Ovary (tissue), 10 donors: ENCODE results near the gene LRRC46. TPM values are rescaled to one million over a fixed set of nuclear protein-coding genes. Genes with fewer than 3 reads are reported as not detected.
A peak's percentile ranks its signal among the peaks of the same experiment; 100 is the strongest.

Experiments
- DNase-seq, 5 donors: peaks; one replicate each; pipeline ENCODE4 v3.0.0-alpha.2; 2019 to 2020
- H3K27ac ChIP-seq, 2 donors: fragments of 200-600 bp; one replicate each; pipeline versions ENCODE4 v1.5.1 to v1.8.0; 2019 to 2022
- H3K27me3 ChIP-seq: fragments of 200-600 bp; one replicate; pipeline ENCODE4 v1.8.0; 2022
- H3K36me3 ChIP-seq: fragments of 200-600 bp; sonication (generic); one replicate; pipeline ENCODE4 v1.5.1; 2019
- H3K4me1 ChIP-seq: one replicate; pipeline ENCODE4 v1.8.1; 2013; ENCODE audit warnings: mild to moderate bottlenecking, moderate library complexity; ENCODE audit not compliant: insufficient read depth
- H3K4me3 ChIP-seq: fragments of 200-600 bp; sonication (generic); one replicate; pipeline ENCODE4 v1.5.1; 2017
- H3K9me3 ChIP-seq, 2 donors: fragments of 200-600 bp in 1 of 2; sonication (generic) in 1 of 2; one replicate each; pipeline versions ENCODE4 v1.5.1 to v1.8.1; 2013 to 2019; ENCODE audit warnings: mild to moderate bottlenecking in 1 of 2, moderate library complexity in 1 of 2
- CTCF ChIP-seq, 3 donors: fragments of 450-650 bp in 2 of 3; fragments of 200-600 bp in 1 of 3; IDR thresholded peaks; one replicate each; pipeline versions ENCODE4 v1.5.1 to v1.8.0; 2016 to 2022; ENCODE audit warnings: antibody characterized with exemption in 3 of 3, mild to moderate bottlenecking in 1 of 3
- EP300 ChIP-seq: sonication (generic); formaldehyde crosslinking; IDR thresholded peaks from one replicate; pipeline ENCODE4 v1.6.1; 2017; ENCODE audit warnings: antibody characterized with exemption
- POLR2A ChIP-seq: fragments of 450-650 bp; IDR thresholded peaks from one replicate; pipeline ENCODE4 v1.6.1; 2017; ENCODE audit warnings: antibody characterized with exemption, mild to moderate bottlenecking, moderate library complexity
- WGBS, 3 donors: extraction: QIAGEN DNeasy Blood & Tissue Kit in 1 of 3; methylation state at CpG; one replicate each; pipeline versions ENCODE4 v1.1.5 to v1.1.7; 2013 to 2017; 5-methylcytosine and 5-hydroxymethylcytosine counted together
- intact Hi-C, 4 donors: fragments of 100-400 bp; cut with DNase I; formaldehyde crosslinking; loops; one replicate each; pipeline versions ENCODE4 v1.11.0 to v1.15.1; 2022 to 2023
- long read RNA-seq, 3 donors: library from polyadenylated mRNA in 2 of 3; unstranded in 2 of 3; transcript quantifications; one replicate each; pipeline ENCODE4 v2.0.0 and lab custom pipeline, GENCODE V29; 2021 to 2026
- polyA plus RNA-seq, 2 donors: library from polyadenylated mRNA; stranded (reverse); fragments of 200-250 nt in 1 of 2; fragments of 350-450 nt in 1 of 2; fragmentation: Illumina TruSeq in 1 of 2; extraction: RNeasy Lipid Tissue Mini Kit (QIAGEN cat#74804) in 1 of 2; gene quantifications; one replicate each; pipeline ENCODE4 v1.2.3, GENCODE V29; 2013 to 2014
- total RNA-seq, 7 donors: library from RNA; depleted of rRNA in 2 of 7; stranded (reverse); fragments of >200 nt in 2 of 7; fragmentation: NEBNext Ultra II Directional in 3 of 7; extraction: Animal tissue kit (Norgen Biotek cat#: 25700) in 3 of 7; gene quantifications; one replicate each; pipeline versions ENCODE4 v1.1.0 to v1.2.4, GENCODE V29; 2016 to 2023
- donor health status: DM: no; HTN: no; CAD: no; lungs with moderate emphysema.
- donor health status: DM: no; HTN: no; CAD: no.
- donor health status: Bipolar disorder and iron deficiency.
- donor health status: DM: yes; HTN: yes; CAD: no.
- donor health status: DM: no; HTN: no; CAD: no.
- donor health status: DM: yes; HTN: yes; CAD: no.

LRRC46 gene, protein sequence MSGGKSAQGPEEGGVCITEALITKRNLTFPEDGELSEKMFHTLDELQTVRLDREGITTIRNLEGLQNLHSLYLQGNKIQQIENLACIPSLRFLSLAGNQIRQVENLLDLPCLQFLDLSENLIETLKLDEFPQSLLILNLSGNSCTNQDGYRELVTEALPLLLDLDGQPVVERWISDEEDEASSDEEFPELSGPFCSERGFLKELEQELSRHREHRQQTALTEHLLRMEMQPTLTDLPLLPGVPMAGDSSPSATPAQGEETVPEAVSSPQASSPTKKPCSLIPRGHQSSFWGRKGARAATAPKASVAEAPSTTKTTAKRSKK
- total RNA-seq = 10 to 100 TPM in 1 of 7 donors, 1 to 10 TPM in 3, under 1 TPM in 3; 0.35 to 17.1 (median 1.2) TPM
- polyA plus RNA-seq = 1 to 10 TPM in 1 of 2 donors, under 1 TPM in 1; 0.31 to 1.6 TPM
- long read RNA-seq, donor 1 = 0 reads
- long read RNA-seq, donor 2, partial matches to known transcripts = 5 of 12 reads
- long read RNA-seq, donor 2, other reads (novel, unspliced or antisense) = 5 of 12 reads
- long read RNA-seq, donor 3, partial matches to known transcripts = 0 of 3 reads
- long read RNA-seq, donor 3, other reads (novel, unspliced or antisense) = 2 of 3 reads

GRCh38 chr17:47831003-47831933 is at the start of gene LRRC46, which contains the start of gene MRPL10:
TSS of gene LRRC46 (plus strand) at chr17:47831670. CDS start at chr17:47831990, 320 bp downstream.
TSS of gene MRPL10 (minus strand) at chr17:47831541. CDS start at chr17:47831511, 30 bp downstream.
- intact Hi-C loops = no loop called here
- peak; percentile 94 to 97 (median 95) for DNase-seq
- TF ChIP-seq POLR2A (peak; percentile 88), EP300 (no peak), CTCF (IDR thresholded peaks at IDR 0.05) (no peak)
- Histone ChIP-seq H3K9me3 (no peaks in the 10 kb centered on the region), H3K27me3 (no peaks in the 10 kb centered on the region), H3K4me1 (peaks cover 4% of the 10 kb centered on the region), H3K27ac (no peak within 1 kb of the TSS), H3K36me3 (no peaks in the 10 kb centered on the region), H3K4me3 (peak within 1 kb of the TSS; percentile 52)
- 0% methylated on average over 42 of the region's 42 CpGs for WGBS, 3 donors

DNA sequence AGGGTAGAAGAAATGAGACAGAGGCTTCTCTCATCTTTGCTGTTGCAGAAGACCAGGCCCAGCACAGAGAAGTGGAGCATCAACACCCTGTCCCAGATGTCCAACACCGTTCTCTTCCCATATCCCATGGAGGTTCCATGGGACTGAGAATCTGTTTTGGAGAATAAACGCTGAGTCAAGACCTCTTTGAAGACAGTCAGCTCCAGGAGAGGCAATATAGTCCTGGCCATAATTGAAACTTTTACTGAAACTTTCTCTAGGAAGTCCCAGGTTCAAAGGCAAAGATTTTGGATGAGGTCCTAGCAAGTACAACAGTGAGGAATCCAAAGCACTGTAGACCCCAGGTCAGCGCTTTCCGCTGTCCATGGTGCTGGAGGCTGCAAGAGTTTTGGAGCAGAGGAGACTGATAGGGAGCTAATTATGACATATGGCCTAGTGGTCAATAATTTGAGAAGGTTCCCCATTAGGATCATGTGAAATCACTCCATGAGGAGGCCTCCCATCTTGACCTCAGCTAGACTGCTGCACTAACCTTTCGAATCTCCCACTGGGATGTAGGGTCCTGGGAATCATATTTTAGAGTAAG is 45.8 kb upstream of the LRRC46 start:
- Histone ChIP-seq H3K36me3 (no peaks in the 10 kb centered on the region), H3K4me3 (no peak overlapping the region), H3K4me1 (peaks cover 2% of the 10 kb centered on the region), H3K9me3 (no peaks in the 10 kb centered on the region), H3K27me3 (no peaks in the 10 kb centered on the region), H3K27ac (no peak overlapping the region)
- TF ChIP-seq CTCF (IDR thresholded peaks at IDR 0.05) = no peak
- no peak for TF ChIP-seq EP300
- TF ChIP-seq POLR2A = no peak
- DNase-seq = no peak
- intact Hi-C loops = no loop called here
- 33 to 37% (median 36%) methylated on average over 5 of the region's 5 CpGs for WGBS, 3 donors

DNA sequence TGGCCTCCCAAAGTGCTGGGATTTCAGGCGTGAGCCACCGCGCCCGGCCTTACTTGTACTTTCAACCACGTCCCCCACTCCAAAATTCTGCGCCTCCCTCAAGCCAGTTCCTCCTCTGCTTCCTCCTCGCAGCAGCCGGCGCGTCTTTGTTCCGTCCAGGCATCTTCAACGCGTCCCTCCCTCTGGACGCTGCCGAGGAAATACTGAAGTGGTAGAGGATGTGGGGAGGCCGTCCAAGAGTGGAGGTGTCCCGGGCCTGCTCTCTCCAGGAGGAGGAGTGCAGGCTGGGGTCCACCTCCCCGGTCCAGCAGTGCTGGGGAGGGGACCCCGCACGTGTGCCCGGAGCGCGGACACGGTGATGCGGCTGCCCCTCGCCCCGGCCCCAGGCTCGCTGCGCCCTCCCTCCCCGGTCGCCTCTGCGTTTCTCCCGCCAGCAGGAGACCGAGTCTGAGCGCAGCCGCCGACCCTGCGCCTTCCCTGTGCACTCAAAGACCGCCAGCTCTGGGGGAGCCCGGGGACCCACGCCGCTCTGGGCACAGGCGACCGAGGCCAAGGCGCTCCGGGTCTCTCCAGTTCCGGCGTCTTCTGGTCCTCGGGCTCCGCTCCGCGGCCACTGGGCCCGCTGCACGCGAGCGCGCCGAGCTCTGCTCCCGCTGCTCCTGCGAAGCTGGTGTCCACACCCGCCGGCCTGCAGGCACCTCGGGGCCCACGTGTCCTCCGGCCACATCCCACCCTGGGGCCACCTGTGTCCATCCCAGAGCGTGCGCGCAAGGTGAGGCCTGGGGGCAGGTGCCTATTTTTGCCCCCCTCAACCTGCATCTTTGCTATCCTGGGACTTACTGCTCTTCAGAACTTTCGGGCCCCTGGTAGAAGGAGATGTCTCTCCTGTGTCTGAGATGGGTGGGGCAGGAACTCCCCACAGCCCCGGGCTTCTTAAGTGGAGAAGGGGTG is 41.6 kb upstream of the LRRC46 start:
- H3K4me1 ChIP-seq = peaks cover 2% of the 10 kb centered on the region
- H3K27ac ChIP-seq = no peak overlapping the region
- intact Hi-C loops = no loop called here
- no peak for TF ChIP-seq POLR2A
- no peak for TF ChIP-seq EP300
- peak in 1 of 3 donors; percentile 13 for TF ChIP-seq CTCF (IDR thresholded peaks at IDR 0.05)
- WGBS, 3 donors = 1 to 2% (median 2%) methylated on average over 51 to 70 of the region's 70 CpGs
- no peaks in the 10 kb centered on the region for H3K9me3 ChIP-seq
- H3K27me3 ChIP-seq = no peaks in the 10 kb centered on the region
- no peaks in the 10 kb centered on the region for H3K36me3 ChIP-seq
- peak in 2 of 5 donors; percentile 49 to 66 for DNase-seq
- H3K4me3 ChIP-seq = peak overlapping the region; percentile 29
